Glutamatergic neuron (in vitro differentiated cells): ENCODE data around the gene SENP3. TPM values are rescaled to one million over a fixed set of nuclear protein-coding genes. Genes with fewer than 3 reads are reported as not detected.
A peak's percentile ranks its signal among the peaks of the same experiment; 100 is the strongest.

Experiments used
- DNase-seq: peaks from one replicate; pipeline ENCODE4 v3.0.0; 2022
- H3K27ac Mint-ChIP-seq: one replicate; pipeline ENCODE4 v1.8.0; 2020; ENCODE audit warnings: mild to moderate bottlenecking, mixed read lengths, inconsistent platforms; ENCODE audit not compliant: unreplicated experiment
- H3K27me3 Mint-ChIP-seq: one replicate; pipeline ENCODE4 v1.8.0; 2020; ENCODE audit warnings: mild to moderate bottlenecking, moderate library complexity, mixed read lengths, inconsistent platforms; ENCODE audit not compliant: unreplicated experiment
- H3K36me3 Mint-ChIP-seq: one replicate; pipeline ENCODE4 v1.8.0; 2020; ENCODE audit warnings: mild to moderate bottlenecking, mixed read lengths, inconsistent platforms; ENCODE audit not compliant: unreplicated experiment
- H3K4me1 Mint-ChIP-seq: one replicate; pipeline ENCODE4 v1.8.0; 2020; ENCODE audit warnings: mild to moderate bottlenecking, low read depth, mixed read lengths, inconsistent platforms; ENCODE audit not compliant: unreplicated experiment
- H3K4me3 Mint-ChIP-seq: one replicate; pipeline ENCODE4 v1.8.0; 2020; ENCODE audit warnings: mild to moderate bottlenecking, mixed read lengths, inconsistent platforms; ENCODE audit not compliant: unreplicated experiment
- H3K9me3 Mint-ChIP-seq: one replicate; pipeline ENCODE4 v1.8.0; 2020; ENCODE audit warnings: mild to moderate bottlenecking, moderate library complexity, mixed read lengths, inconsistent platforms; ENCODE audit not compliant: unreplicated experiment
- CTCF ChIP-seq: fragments of 200-600 bp; sonication (generic); IDR thresholded peaks from one replicate; pipeline ENCODE4 v1.5.0; 2021; ENCODE audit not compliant: partially characterized antibody, unreplicated experiment
- total RNA-seq: library from RNA; stranded (reverse); fragmentation: NEBNext Ultra II Directional; extraction: Animal tissue kit (Norgen Biotek cat#: 25700); gene quantifications from one replicate; pipeline ENCODE4 v1.2.1, GENCODE V29; 2021; ENCODE audit not compliant: unreplicated experiment

The SENP3 gene
- total RNA-seq, 1 donor from 2014 or later: 66.4 TPM

DNA sequence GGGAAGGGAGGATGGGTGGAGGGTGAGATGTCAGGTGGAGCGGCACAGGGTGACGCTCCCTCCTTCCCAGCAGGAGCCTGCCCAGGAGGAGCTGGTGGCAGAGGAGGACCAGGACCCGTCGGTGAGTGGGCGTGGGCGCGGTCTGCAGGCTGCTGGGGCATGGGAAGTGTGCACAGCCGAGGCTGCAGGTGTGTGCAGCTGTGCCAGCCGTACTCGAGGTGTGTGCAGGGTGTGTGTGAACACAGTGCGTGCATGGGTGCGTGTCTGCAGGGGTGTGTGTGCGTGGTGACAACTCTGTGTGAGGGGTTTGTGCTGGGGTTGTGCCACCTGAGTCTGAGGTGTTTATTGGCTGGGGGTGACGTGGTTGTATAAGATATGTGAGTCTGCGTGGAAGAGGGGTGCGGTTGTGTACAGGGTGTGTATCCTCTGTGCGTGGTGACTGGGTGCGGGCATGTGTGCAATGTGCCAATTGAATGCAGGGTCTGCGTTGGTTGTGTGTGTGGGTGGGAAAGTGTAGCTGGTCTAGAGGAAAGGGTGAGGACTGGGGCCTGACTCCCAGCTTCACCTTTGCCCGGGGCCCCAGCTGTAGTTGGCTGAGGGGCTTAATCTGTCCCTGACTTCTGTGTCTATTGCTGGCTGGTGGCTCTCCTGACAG, 12.2 kb upstream of the SENP3 start:
- peak overlapping the region; percentile 59 for H3K4me3 Mint-ChIP-seq
- H3K4me1 Mint-ChIP-seq: no peaks in the 10 kb centered on the region
- peaks cover 6% of the 10 kb centered on the region for H3K9me3 Mint-ChIP-seq
- peaks cover 18% of the 10 kb centered on the region for H3K27me3 Mint-ChIP-seq
- H3K36me3 Mint-ChIP-seq: peaks cover 10% of the 10 kb centered on the region
- no peak for DNase-seq
- H3K27ac Mint-ChIP-seq: no peak overlapping the region
- no peak for TF ChIP-seq CTCF

DNA sequence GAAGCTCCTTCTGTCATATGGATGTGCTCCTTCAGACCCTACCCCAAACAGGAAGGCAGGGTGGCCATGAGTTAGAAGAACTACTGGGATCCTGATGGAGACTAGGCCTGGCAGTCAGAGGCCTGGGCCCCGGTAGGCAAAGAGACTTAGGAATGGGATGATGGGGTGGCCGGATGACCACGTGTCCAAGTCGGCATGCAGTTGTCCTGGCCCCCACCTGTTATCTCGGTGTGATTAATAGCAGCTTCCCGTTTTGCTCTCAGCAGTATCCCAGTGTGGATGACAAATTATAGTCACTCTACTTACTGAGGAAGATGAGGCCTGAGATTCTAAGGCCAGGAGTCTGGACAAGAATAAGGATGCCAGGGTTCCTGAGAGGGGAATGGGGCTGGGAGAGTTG, 11.4 kb upstream of the SENP3 start:
- H3K27me3 Mint-ChIP-seq: peaks cover 18% of the 10 kb centered on the region
- no peak overlapping the region for H3K4me3 Mint-ChIP-seq
- H3K27ac Mint-ChIP-seq: no peak overlapping the region
- peaks cover 3% of the 10 kb centered on the region for H3K4me1 Mint-ChIP-seq
- H3K36me3 Mint-ChIP-seq: peaks cover 10% of the 10 kb centered on the region
- DNase-seq: no peak
- peaks cover 9% of the 10 kb centered on the region for H3K9me3 Mint-ChIP-seq
- TF ChIP-seq CTCF: no peak

GRCh38 chr17:7551396-7551795, 10.3 kb upstream of the SENP3 start:
- Mint-ChIP-seq H3K4me1 (peaks cover 4% of the 10 kb centered on the region), H3K27ac (no peak overlapping the region), H3K4me3 (no peak overlapping the region), H3K36me3 (peaks cover 10% of the 10 kb centered on the region), H3K27me3 (peaks cover 18% of the 10 kb centered on the region), H3K9me3 (peaks cover 9% of the 10 kb centered on the region)
- TF ChIP-seq CTCF: no peak
- no peak for DNase-seq

- Mint-ChIP-seq H3K36me3 (peaks cover 10% of the 10 kb centered on the region), H3K9me3 (peaks cover 7% of the 10 kb centered on the region), H3K27ac (peak overlapping the region; percentile 9), H3K4me3 (no peak overlapping the region), H3K27me3 (peaks cover 15% of the 10 kb centered on the region), H3K4me1 (peaks cover 4% of the 10 kb centered on the region)
- DNase-seq: no peak
- no peak for TF ChIP-seq CTCF
Measured at GRCh38 chr17:7552621-7553051, 9.1 kb upstream of the SENP3 start.

- H3K27me3 Mint-ChIP-seq: peaks cover 13% of the 10 kb centered on the region
- H3K36me3 Mint-ChIP-seq: peaks cover 10% of the 10 kb centered on the region
- peaks cover 7% of the 10 kb centered on the region for H3K9me3 Mint-ChIP-seq
- peaks cover 4% of the 10 kb centered on the region for H3K4me1 Mint-ChIP-seq
- no peak for DNase-seq
- no peak overlapping the region for H3K4me3 Mint-ChIP-seq
- H3K27ac Mint-ChIP-seq: no peak overlapping the region
- no peak for TF ChIP-seq CTCF
Measured at GRCh38 chr17:7553356-7553755, 8.4 kb upstream of the SENP3 start.
